ENCODE data around the gene TCF12.

The TCF12 gene

DNA sequence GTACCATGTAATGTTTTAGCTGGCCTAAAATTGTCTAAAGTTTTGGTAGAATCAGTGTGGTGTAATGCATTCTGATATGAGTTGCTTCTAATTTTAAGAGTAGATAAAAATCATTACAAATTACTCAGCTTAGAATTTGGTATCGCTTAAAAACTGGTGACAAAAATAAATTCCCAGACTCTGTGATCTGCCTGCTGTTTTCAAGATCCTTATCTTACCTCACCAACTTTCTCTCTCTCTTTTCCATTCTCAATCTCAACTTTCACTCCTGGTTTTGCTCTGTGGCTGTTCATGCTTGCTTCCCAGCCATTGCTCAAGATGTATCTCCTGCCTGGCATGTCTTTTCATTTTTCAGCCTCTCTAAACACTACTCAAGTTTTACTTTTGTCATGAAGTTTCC, 45.7 kb downstream of the TCF12 start:
- H3K27ac ChIP-seq: no peak overlapping the region
- no peaks in the 10 kb centered on the region for H3K9me3 ChIP-seq
- TF ChIP-seq, protein P1, sequence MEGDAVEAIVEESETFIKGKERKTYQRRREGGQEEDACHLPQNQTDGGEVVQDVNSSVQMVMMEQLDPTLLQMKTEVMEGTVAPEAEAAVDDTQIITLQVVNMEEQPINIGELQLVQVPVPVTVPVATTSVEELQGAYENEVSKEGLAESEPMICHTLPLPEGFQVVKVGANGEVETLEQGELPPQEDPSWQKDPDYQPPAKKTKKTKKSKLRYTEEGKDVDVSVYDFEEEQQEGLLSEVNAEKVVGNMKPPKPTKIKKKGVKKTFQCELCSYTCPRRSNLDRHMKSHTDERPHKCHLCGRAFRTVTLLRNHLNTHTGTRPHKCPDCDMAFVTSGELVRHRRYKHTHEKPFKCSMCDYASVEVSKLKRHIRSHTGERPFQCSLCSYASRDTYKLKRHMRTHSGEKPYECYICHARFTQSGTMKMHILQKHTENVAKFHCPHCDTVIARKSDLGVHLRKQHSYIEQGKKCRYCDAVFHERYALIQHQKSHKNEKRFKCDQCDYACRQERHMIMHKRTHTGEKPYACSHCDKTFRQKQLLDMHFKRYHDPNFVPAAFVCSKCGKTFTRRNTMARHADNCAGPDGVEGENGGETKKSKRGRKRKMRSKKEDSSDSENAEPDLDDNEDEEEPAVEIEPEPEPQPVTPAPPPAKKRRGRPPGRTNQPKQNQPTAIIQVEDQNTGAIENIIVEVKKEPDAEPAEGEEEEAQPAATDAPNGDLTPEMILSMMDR (IDR thresholded peaks at IDR 0.05): no peak
- peaks cover 0 to 45% (median 7%) of the 10 kb centered on the region in 4 donors for H3K4me1 ChIP-seq
- H3K27me3 ChIP-seq: no peaks in the 10 kb centered on the region
- intact Hi-C loops (cut with DNase I; ENCODE audit: low total_unique reads): no loop called here
- DNase-seq: no peak
- H3K36me3 ChIP-seq: no peaks in the 10 kb centered on the region
- no peak overlapping the region for H3K4me3 ChIP-seq

DNA sequence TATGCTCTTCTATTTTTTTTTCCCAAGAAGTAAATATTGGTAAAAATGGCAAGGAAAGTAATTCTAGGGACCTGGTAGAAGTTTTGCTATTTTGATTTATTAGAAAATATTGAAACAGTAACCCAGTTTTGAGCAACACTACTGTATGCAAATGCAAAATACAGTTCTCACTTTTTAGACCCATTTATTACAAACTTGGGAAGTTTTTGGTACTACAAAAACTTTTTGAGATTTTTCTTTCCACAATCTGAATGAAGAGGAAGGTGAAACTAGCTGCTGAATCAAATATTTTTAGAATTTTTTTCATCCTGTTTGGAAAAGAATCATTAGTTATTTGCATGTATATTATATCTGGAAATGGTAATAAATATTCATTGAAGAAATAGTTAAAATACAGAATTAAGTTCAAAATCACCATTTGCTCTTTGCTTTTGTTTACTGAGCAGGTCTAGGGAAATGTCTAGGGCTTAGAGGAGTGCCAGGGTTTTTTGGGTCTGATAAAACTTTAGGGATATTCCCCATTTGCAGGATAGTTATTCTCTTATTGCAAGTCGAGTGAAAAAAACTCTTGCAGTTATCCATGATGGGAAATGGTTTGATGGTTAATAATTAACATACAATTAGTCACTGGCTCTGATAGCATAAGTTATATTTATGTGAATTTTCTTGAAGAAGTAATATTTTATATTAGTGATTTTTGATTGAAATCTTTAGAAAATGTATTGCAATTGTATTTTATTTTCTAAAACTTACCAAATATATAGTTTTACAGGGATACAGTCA, 47.0 kb downstream of the TCF12 start:
- intact Hi-C loops (cut with DNase I; ENCODE audit: low total_unique reads): no loop called here

DNA sequence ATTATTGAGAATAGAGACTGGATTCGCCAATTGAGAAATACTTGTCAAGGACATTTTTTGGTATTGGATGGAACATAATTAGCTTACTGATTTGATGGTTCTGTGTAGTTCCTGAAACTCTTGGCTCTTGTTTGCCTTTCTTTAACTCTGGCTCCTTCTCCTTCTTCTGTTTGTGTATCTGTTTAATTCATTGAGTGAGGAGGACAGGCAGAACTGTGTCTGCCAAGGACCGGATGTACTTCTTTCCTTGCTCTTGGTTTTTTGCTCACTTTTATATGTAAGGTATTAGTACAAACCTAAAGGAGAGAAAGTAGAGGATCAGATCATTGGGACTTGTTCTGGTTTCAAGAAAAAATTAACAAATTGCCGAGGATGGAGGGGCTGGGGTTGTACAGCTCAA, 48.9 kb downstream of the TCF12 start:
- H3K27ac ChIP-seq: no peak overlapping the region
- TF ChIP-seq, protein P1 (IDR thresholded peaks at IDR 0.05): no peak
- H3K27me3 ChIP-seq: no peaks in the 10 kb centered on the region
- intact Hi-C loops (cut with DNase I; ENCODE audit: low total_unique reads): no loop called here
- H3K4me1 ChIP-seq: peaks cover 0 to 53% (median 7%) of the 10 kb centered on the region in 4 donors
- no peak for DNase-seq
- H3K4me3 ChIP-seq: no peak overlapping the region
- H3K9me3 ChIP-seq: no peaks in the 10 kb centered on the region
- H3K36me3 ChIP-seq: no peaks in the 10 kb centered on the region

More for the DNA sequence above, 47.0 kb downstream of the TCF12 start:
- H3K27me3 ChIP-seq: no peaks in the 10 kb centered on the region
- no peaks in the 10 kb centered on the region for H3K36me3 ChIP-seq
- TF ChIP-seq, protein P1 (IDR thresholded peaks at IDR 0.05): no peak
- no peaks in the 10 kb centered on the region for H3K9me3 ChIP-seq
- H3K4me3 ChIP-seq: no peak overlapping the region
- DNase-seq: no peak
- no peak overlapping the region for H3K27ac ChIP-seq
- peaks cover 0 to 45% (median 7%) of the 10 kb centered on the region in 4 donors for H3K4me1 ChIP-seq

DNA sequence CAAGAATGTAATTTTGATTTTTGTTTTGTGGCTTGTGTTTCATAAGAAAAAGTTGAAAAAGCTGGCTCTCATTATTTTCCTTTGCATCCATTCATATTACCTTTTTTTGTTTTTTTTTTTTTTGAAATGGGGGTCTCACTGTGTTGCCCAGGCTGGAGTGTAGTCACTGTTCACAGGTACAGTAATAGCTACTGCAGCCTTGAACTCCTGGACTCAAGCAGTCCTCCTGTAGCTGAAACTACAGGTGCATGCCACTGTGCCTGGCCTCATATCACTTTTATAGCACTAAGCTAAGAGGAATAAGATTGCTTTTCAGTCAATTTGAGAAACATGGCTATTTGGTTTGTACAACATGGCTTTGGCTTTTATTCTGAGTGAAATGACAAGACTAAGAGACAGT, 49.8 kb downstream of the TCF12 start:
- intact Hi-C loops (cut with DNase I; ENCODE audit: low total_unique reads): no loop called here
- TF ChIP-seq, protein P1 (IDR thresholded peaks at IDR 0.05): no peak
- Histone ChIP-seq H3K27ac (no peak overlapping the region), H3K36me3 (no peaks in the 10 kb centered on the region), H3K4me1 (peaks cover 0 to 50% (median 7%) of the 10 kb centered on the region in 4 donors), H3K4me3 (no peak overlapping the region), H3K9me3 (no peaks in the 10 kb centered on the region), H3K27me3 (no peaks in the 10 kb centered on the region)
- DNase-seq: no peak

DNA sequence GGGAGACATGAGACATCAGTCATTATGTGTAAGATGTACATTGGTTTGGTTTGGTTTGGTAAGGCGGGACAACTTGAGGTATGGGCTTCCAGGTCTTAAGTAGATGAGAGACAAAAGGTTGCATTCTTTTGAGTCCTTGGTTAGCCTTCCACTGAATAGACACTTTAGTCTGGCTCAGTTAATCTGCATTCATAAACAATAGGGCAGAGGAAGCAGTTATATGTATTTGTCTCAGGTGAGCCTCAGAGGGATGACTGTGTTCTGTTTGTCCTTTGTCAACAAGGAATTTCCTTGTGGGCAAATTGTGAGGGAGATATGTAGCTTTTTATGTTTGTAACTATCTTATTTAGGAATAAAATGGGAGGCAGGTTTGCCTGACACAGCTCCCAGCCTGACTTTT, 50.4 kb downstream of the TCF12 start:
- no peak overlapping the region for H3K27ac ChIP-seq
- no peak overlapping the region for H3K4me3 ChIP-seq
- H3K27me3 ChIP-seq: no peaks in the 10 kb centered on the region
- H3K4me1 ChIP-seq: peaks cover 0 to 44% (median 7%) of the 10 kb centered on the region in 4 donors
- no peaks in the 10 kb centered on the region for H3K9me3 ChIP-seq
- TF ChIP-seq, protein P1 (IDR thresholded peaks at IDR 0.05): no peak
- DNase-seq: no peak
- H3K36me3 ChIP-seq: no peaks in the 10 kb centered on the region
- intact Hi-C loops (cut with DNase I; ENCODE audit: low total_unique reads): no loop called here
